ENCODE data around the gene PYGO2.
A peak's percentile ranks its signal among the peaks of the same experiment; 100 is the strongest.
"Not testable (repeated sequence)": the region's sequence is repeated elsewhere in the genome, so short reads cannot be mapped to it uniquely, and the experiment has no call there.

DNA sequence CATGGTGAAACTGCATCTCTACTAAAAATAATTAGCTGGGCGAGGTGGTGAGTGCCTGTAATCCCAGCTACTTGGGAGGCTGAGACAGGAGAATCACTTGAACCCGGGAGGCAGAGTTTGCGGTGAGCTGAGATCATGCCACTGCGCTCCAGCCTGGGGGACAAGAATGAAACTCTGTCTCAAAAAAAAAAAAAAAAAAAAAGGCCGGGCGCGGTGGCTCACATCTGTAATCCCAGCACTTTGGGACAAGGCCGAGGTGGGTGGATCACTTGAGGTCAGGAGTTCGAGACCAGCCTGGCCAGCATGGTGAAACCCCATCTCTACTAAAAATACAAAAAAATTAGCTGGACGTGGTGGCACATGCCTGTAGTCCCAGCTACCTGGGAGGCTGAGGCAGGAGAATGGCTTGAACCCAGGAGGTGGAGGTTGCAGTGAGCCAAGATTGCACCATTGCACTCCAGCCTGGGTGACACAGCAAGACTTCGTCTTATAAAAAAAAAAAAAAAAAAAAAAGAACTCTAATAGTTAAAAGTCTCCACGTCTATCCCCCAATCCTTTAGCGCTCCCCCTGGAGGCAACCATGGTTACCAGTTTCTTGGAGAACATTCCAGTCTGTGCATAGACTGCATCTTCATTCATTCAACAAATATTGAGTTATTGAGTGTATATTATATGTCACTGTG lies 33.9 kb upstream of the PYGO2 start:
- TF ChIP-seq, protein P1, sequence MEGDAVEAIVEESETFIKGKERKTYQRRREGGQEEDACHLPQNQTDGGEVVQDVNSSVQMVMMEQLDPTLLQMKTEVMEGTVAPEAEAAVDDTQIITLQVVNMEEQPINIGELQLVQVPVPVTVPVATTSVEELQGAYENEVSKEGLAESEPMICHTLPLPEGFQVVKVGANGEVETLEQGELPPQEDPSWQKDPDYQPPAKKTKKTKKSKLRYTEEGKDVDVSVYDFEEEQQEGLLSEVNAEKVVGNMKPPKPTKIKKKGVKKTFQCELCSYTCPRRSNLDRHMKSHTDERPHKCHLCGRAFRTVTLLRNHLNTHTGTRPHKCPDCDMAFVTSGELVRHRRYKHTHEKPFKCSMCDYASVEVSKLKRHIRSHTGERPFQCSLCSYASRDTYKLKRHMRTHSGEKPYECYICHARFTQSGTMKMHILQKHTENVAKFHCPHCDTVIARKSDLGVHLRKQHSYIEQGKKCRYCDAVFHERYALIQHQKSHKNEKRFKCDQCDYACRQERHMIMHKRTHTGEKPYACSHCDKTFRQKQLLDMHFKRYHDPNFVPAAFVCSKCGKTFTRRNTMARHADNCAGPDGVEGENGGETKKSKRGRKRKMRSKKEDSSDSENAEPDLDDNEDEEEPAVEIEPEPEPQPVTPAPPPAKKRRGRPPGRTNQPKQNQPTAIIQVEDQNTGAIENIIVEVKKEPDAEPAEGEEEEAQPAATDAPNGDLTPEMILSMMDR (IDR thresholded peaks at IDR 0.05; ENCODE audit: insufficient read depth, low read length): peak; percentile 26
- not testable (repeated sequence) for TF ChIP-seq GABPA (IDR thresholded peaks at IDR 0.05; ENCODE audit: low read depth); POLR2AphosphoS5 (IDR thresholded peaks at IDR 0.05; ENCODE audit: low read depth); SPI1 (IDR thresholded peaks at IDR 0.05; ENCODE audit: borderline replicate concordance, low read depth)
- TF ChIP-seq, protein P2, sequence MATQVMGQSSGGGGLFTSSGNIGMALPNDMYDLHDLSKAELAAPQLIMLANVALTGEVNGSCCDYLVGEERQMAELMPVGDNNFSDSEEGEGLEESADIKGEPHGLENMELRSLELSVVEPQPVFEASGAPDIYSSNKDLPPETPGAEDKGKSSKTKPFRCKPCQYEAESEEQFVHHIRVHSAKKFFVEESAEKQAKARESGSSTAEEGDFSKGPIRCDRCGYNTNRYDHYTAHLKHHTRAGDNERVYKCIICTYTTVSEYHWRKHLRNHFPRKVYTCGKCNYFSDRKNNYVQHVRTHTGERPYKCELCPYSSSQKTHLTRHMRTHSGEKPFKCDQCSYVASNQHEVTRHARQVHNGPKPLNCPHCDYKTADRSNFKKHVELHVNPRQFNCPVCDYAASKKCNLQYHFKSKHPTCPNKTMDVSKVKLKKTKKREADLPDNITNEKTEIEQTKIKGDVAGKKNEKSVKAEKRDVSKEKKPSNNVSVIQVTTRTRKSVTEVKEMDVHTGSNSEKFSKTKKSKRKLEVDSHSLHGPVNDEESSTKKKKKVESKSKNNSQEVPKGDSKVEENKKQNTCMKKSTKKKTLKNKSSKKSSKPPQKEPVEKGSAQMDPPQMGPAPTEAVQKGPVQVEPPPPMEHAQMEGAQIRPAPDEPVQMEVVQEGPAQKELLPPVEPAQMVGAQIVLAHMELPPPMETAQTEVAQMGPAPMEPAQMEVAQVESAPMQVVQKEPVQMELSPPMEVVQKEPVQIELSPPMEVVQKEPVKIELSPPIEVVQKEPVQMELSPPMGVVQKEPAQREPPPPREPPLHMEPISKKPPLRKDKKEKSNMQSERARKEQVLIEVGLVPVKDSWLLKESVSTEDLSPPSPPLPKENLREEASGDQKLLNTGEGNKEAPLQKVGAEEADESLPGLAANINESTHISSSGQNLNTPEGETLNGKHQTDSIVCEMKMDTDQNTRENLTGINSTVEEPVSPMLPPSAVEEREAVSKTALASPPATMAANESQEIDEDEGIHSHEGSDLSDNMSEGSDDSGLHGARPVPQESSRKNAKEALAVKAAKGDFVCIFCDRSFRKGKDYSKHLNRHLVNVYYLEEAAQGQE (IDR thresholded peaks at IDR 0.05; ENCODE audit: insufficient replicate concordance, low read depth): not testable (repeated sequence)
